ENCODE data around the gene CDH18.

GRCh38 chr5:19655627-19656026 is 332.4 kb downstream of the CDH18 start:
- TF ChIP-seq, protein P1, sequence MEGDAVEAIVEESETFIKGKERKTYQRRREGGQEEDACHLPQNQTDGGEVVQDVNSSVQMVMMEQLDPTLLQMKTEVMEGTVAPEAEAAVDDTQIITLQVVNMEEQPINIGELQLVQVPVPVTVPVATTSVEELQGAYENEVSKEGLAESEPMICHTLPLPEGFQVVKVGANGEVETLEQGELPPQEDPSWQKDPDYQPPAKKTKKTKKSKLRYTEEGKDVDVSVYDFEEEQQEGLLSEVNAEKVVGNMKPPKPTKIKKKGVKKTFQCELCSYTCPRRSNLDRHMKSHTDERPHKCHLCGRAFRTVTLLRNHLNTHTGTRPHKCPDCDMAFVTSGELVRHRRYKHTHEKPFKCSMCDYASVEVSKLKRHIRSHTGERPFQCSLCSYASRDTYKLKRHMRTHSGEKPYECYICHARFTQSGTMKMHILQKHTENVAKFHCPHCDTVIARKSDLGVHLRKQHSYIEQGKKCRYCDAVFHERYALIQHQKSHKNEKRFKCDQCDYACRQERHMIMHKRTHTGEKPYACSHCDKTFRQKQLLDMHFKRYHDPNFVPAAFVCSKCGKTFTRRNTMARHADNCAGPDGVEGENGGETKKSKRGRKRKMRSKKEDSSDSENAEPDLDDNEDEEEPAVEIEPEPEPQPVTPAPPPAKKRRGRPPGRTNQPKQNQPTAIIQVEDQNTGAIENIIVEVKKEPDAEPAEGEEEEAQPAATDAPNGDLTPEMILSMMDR (IDR thresholded peaks at IDR 0.05; ENCODE audit: borderline replicate concordance, extremely low read depth, low read length, poor library complexity, severe bottlenecking): no peak
- TF ChIP-seq EZH2 (IDR thresholded peaks at IDR 0.05; ENCODE audit: borderline replicate concordance, low read depth, low read length, severe bottlenecking): no peak

All from DND-41 (cell line).